ENCODE results near the gene MTCL1. TPM values are rescaled to one million over a fixed set of nuclear protein-coding genes. Genes with fewer than 3 reads are reported as not detected.

MTCL1 gene
- total and polyA plus RNA-seq, 2 of the 8 experiments (the other 6 are each of a cell fraction or from before 2014, with no cell fraction given): 16.6 to 60.8 TPM

DNA sequence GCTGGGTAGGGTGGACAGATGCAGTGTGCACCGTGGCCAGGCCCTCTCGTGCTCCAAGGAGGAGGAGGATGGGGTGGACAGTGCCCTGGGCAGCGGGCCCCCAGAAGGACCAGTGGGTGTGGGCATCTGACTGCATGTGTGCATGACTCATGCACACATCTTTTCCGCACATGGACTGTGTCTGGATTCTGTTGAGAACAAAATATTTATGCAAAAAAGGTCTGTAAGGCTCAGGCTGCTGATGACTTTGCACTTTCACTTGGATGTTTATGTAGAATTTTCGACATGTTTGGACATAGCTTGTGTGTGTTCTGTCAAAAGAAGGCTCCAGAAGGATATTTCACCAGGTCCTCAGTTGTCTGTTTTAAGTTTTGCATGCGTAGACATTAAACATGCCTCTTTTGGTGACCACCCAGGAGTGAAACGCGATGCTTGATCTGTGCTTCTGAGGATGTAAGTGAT is 45.6 kb downstream of the MTCL1 start:
- Histone ChIP-seq H3K9ac (replicated peaks in 1 of 4; ENCODE audit: extremely low read depth in 1 of 4, low read depth in 3 of 4, low read length in 3 of 4) (no peak overlapping the region), H2AFZ (ENCODE audit: low read length) (no peak overlapping the region), H2BK5ac (ENCODE audit: low read depth, low read length) (no peak overlapping the region), H3K79me1 (ENCODE audit: low read depth, low read length) (peaks cover 6% of the 10 kb centered on the region; the same call in 1 of the 2 replicates), H3K23ac (ENCODE audit: insufficient read length) (no peak overlapping the region), H3K79me2 (ENCODE audit: control insufficient read depth in 1 of 2, insufficient read depth in 2 of 2, low read length in 2 of 2) (peaks cover 0 to 22% of the 10 kb centered on the region in 2 experiments; a peak in 2 of 4 replicates), H3K27me3 (replicated peaks in 1 of 4; ENCODE audit: control insufficient read depth in 3 of 4, extremely low read depth in 1 of 4, insufficient read depth in 3 of 4, low read length in 3 of 4) (no peaks in the 10 kb centered on the region), H4K91ac (replicated peaks; ENCODE audit: insufficient read length, low read length) (no peak overlapping the region), H4K5ac (ENCODE audit: insufficient read length, low read depth, low read length) (no peak overlapping the region), H4K20me1 (replicated peaks in 1 of 2; ENCODE audit: control insufficient read depth in 1 of 2, insufficient read depth in 2 of 2, low read length in 2 of 2) (peaks cover 0 to 10% of the 10 kb centered on the region in 2 experiments), H2BK15ac (ENCODE audit: low read length) (no peak overlapping the region), H3K18ac (ENCODE audit: extremely low read depth, low read length) (no peak overlapping the region), H2BK12ac (ENCODE audit: low read depth, low read length) (no peak overlapping the region), H2AK5ac (ENCODE audit: low read depth, low read length) (no peak overlapping the region), H3K27ac (ENCODE audit: low read depth, low read length) (no peak overlapping the region), H4K8ac (ENCODE audit: extremely low read depth, insufficient read depth, low read length) (peak overlapping the region; percentile 12; the same call in 1 of the 2 replicates), H3K4me3 (ENCODE audit: extremely low read depth in 1 of 4, insufficient read depth in 2 of 4, low read depth in 3 of 4, low read length in 4 of 4) (no peak overlapping the region), H3K56ac (replicated peaks; ENCODE audit: insufficient read length, low read depth, low read length) (no peak overlapping the region), H3K4me1 (replicated peaks in 1 of 4; ENCODE audit: control insufficient read depth in 3 of 4, insufficient read depth in 4 of 4, low read length in 3 of 4) (no peaks in the 10 kb centered on the region), H3K4ac (replicated peaks; ENCODE audit: insufficient read length, low read depth, low read length) (no peak overlapping the region), H3K14ac (ENCODE audit: insufficient read length) (no peak overlapping the region), H3K23me2 (ENCODE audit: low read depth, low read length) (0 out of 2 replicates have a peak, but pooled peaks cover 2% of the 10 kb centered on the region), H2BK120ac (replicated peaks; ENCODE audit: low read depth, low read length) (no peak overlapping the region), H3K9me3 (ENCODE audit: insufficient read depth in 2 of 2, low read depth in 1 of 2, low read length in 1 of 2) (no peaks in the 10 kb centered on the region), H3K4me2 (ENCODE audit: insufficient read depth in 1 of 2, low read depth in 2 of 2, low read length in 2 of 2) (no peak overlapping the region), H2BK20ac (ENCODE audit: low read length) (no peak overlapping the region), H3K36me3 (ENCODE audit: control insufficient read depth in 2 of 4, insufficient read depth in 4 of 4, low read length in 3 of 4) (peaks cover 0 to 14% (median 5%) of the 10 kb centered on the region in 4 experiments; a peak in 4 of 8 replicates)
- FAIRE-seq (no peak), DNase-seq (ENCODE audit: low read depth in 1 of 2, low spot score in 2 of 2) (no peak)
- 91% methylated on average over 8 of the region's 8 CpGs; no CpG with 5 or more reads in 1 of the 2 experiments for WGBS, 2 experiments (ENCODE audit: extremely low coverage in 1 of 2, insufficient coverage in 1 of 2, insufficient read length in 1 of 2, insufficient replicate concordance in 2 of 2, low coverage in 1 of 2, low lambda C conversion rate in 2 of 2, missing lambda C conversion rate in 1 of 2)
- POLR2A ChIA-PET (ENCODE audit: partially characterized antibody): interaction anchor here (1.5 kb wide), 2 partner anchors 10 to 14 kb away, joined by 4 read pairs; no protein-coding TSS in a partner anchor
- CTCF ChIA-PET (ENCODE audit: partially characterized antibody): interaction anchor here (1.0 kb wide), 1 partner anchor 44 kb away, joined by 3 read pairs; no protein-coding TSS in a partner anchor
- no peak for TF ChIP-seq YY1 (IDR thresholded peaks at IDR 0.05; ENCODE audit: low read depth, low read length)
- no peak for TF ChIP-seq EZH2 (IDR thresholded peaks at IDR 0.05; ENCODE audit: low read depth, low read length, severe bottlenecking)
- TF ChIP-seq TCF12 (IDR thresholded peaks at IDR 0.05; ENCODE audit: low read depth, low read length): no peak
- TF ChIP-seq, protein P1, sequence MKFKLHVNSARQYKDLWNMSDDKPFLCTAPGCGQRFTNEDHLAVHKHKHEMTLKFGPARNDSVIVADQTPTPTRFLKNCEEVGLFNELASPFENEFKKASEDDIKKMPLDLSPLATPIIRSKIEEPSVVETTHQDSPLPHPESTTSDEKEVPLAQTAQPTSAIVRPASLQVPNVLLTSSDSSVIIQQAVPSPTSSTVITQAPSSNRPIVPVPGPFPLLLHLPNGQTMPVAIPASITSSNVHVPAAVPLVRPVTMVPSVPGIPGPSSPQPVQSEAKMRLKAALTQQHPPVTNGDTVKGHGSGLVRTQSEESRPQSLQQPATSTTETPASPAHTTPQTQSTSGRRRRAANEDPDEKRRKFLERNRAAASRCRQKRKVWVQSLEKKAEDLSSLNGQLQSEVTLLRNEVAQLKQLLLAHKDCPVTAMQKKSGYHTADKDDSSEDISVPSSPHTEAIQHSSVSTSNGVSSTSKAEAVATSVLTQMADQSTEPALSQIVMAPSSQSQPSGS (IDR thresholded peaks at IDR 0.05; ENCODE audit: low read length): no peak
- TF ChIP-seq RFX5 (IDR thresholded peaks at IDR 0.05; ENCODE audit: borderline replicate concordance, low read depth, low read length): no peak
- no peak for TF ChIP-seq PHF8 (conservative IDR thresholded peaks at IDR 0.05; ENCODE audit: low read depth, low read length)
- TF ChIP-seq SAP30 (IDR thresholded peaks at IDR 0.05; ENCODE audit: insufficient read depth, insufficient replicate concordance, low read length): no peak
- TF ChIP-seq SP2 (IDR thresholded peaks at IDR 0.05; ENCODE audit: low read length): no peak
- TF ChIP-seq EP300 (IDR thresholded peaks at IDR 0.05; ENCODE audit: borderline replicate concordance in 1 of 2, low read depth in 2 of 2, low read length in 2 of 2): no peak
- TF ChIP-seq CTBP2 (IDR thresholded peaks at IDR 0.05; ENCODE audit: borderline replicate concordance, insufficient read depth, insufficient read length, low read length): no peak
- no peak for TF ChIP-seq HDAC6 (IDR thresholded peaks at IDR 0.05; ENCODE audit: low read depth, low read length)
